ENCODE results near the gene FOXP1. TPM values are rescaled to one million over a fixed set of nuclear protein-coding genes. Genes with fewer than 3 reads are reported as not detected.

FOXP1 gene
- total and polyA plus RNA-seq, 9 of the 15 experiments (the other 6 are each of a cell fraction or from before 2014, with no cell fraction given) = 7.7 to 34.5 (median 13.7) TPM

DNA sequence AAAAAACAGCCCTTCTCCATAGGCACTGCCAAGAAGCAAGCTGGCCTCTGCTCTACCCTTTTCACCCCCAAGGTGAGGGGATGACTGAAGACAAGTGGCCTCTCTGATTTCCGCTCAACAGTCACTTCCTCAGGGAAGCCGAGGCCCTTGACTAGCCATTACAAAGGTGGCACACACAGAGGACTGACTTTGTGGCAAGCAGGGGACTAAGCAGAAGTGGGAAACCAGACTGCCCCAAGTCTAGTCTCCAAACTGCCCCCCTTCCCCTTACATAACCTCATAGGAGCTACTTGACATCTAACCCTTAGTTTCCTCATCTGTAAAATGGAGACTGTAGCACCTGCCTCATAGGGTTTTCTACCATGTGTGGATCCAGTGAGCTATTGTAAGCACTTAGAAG lies 118.9 kb downstream of the FOXP1 start (continued):
- TF ChIP-seq, protein P1, sequence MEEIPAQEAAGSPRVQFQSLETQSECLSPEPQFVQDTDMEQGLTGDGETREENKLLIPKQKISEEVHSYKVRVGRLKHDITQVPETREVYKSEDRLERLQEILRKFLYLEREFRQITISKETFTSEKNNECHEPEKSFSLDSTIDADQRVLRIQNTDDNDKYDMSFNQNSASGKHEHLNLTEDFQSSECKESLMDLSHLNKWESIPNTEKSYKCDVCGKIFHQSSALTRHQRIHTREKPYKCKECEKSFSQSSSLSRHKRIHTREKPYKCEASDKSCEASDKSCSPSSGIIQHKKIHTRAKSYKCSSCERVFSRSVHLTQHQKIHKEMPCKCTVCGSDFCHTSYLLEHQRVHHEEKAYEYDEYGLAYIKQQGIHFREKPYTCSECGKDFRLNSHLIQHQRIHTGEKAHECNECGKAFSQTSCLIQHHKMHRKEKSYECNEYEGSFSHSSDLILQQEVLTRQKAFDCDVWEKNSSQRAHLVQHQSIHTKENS (CRISPR knock-in tag; IDR thresholded peaks at IDR 0.05) = no peak
- TF ChIP-seq GATAD2B (IDR thresholded peaks at IDR 0.05; ENCODE audit: borderline replicate concordance) (no peak), XRCC4 (IDR thresholded peaks at IDR 0.05; ENCODE audit: extremely low read depth, insufficient read depth, insufficient read length) (no peak), NR3C1 (CRISPR knock-in tag; IDR thresholded peaks at IDR 0.05) (no peak), MECOM (CRISPR knock-in tag; IDR thresholded peaks at IDR 0.05) (no peak), CEBPG (CRISPR knock-in tag; IDR thresholded peaks at IDR 0.05) (no peak), CEBPG (tag; conservative IDR thresholded peaks at IDR 0.05 in 1 of 2, IDR thresholded peaks at IDR 0.05 in 1 of 2) (no peak), ZC3H4 (CRISPR knock-in tag; IDR thresholded peaks at IDR 0.05; ENCODE audit: borderline replicate concordance) (no peak), LCOR (CRISPR knock-in tag; IDR thresholded peaks at IDR 0.05) (no peak)
- TF ChIP-seq, protein P2, sequence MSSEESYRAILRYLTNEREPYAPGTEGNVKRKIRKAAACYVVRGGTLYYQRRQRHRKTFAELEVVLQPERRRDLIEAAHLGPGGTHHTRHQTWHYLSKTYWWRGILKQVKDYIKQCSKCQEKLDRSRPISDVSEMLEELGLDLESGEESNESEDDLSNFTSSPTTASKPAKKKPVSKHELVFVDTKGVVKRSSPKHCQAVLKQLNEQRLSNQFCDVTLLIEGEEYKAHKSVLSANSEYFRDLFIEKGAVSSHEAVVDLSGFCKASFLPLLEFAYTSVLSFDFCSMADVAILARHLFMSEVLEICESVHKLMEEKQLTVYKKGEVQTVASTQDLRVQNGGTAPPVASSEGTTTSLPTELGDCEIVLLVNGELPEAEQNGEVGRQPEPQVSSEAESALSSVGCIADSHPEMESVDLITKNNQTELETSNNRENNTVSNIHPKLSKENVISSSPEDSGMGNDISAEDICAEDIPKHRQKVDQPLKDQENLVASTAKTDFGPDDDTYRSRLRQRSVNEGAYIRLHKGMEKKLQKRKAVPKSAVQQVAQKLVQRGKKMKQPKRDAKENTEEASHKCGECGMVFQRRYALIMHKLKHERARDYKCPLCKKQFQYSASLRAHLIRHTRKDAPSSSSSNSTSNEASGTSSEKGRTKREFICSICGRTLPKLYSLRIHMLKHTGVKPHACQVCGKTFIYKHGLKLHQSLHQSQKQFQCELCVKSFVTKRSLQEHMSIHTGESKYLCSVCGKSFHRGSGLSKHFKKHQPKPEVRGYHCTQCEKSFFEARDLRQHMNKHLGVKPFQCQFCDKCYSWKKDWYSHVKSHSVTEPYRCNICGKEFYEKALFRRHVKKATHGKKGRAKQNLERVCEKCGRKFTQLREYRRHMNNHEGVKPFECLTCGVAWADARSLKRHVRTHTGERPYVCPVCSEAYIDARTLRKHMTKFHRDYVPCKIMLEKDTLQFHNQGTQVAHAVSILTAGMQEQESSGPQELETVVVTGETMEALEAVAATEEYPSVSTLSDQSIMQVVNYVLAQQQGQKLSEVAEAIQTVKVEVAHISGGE (CRISPR knock-in tag; IDR thresholded peaks at IDR 0.05) = no peak
- TF ChIP-seq, protein P3, sequence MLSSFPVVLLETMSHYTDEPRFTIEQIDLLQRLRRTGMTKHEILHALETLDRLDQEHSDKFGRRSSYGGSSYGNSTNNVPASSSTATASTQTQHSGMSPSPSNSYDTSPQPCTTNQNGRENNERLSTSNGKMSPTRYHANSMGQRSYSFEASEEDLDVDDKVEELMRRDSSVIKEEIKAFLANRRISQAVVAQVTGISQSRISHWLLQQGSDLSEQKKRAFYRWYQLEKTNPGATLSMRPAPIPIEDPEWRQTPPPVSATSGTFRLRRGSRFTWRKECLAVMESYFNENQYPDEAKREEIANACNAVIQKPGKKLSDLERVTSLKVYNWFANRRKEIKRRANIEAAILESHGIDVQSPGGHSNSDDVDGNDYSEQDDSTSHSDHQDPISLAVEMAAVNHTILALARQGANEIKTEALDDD (IDR thresholded peaks at IDR 0.05) = no peak
- TF ChIP-seq, protein P4, sequence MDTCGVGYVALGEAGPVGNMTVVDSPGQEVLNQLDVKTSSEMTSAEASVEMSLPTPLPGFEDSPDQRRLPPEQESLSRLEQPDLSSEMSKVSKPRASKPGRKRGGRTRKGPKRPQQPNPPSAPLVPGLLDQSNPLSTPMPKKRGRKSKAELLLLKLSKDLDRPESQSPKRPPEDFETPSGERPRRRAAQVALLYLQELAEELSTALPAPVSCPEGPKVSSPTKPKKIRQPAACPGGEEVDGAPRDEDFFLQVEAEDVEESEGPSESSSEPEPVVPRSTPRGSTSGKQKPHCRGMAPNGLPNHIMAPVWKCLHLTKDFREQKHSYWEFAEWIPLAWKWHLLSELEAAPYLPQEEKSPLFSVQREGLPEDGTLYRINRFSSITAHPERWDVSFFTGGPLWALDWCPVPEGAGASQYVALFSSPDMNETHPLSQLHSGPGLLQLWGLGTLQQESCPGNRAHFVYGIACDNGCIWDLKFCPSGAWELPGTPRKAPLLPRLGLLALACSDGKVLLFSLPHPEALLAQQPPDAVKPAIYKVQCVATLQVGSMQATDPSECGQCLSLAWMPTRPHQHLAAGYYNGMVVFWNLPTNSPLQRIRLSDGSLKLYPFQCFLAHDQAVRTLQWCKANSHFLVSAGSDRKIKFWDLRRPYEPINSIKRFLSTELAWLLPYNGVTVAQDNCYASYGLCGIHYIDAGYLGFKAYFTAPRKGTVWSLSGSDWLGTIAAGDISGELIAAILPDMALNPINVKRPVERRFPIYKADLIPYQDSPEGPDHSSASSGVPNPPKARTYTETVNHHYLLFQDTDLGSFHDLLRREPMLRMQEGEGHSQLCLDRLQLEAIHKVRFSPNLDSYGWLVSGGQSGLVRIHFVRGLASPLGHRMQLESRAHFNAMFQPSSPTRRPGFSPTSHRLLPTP (IDR thresholded peaks at IDR 0.05; ENCODE audit: borderline replicate concordance, extremely low read depth, insufficient read length) = no peak
- TF ChIP-seq, protein P5, sequence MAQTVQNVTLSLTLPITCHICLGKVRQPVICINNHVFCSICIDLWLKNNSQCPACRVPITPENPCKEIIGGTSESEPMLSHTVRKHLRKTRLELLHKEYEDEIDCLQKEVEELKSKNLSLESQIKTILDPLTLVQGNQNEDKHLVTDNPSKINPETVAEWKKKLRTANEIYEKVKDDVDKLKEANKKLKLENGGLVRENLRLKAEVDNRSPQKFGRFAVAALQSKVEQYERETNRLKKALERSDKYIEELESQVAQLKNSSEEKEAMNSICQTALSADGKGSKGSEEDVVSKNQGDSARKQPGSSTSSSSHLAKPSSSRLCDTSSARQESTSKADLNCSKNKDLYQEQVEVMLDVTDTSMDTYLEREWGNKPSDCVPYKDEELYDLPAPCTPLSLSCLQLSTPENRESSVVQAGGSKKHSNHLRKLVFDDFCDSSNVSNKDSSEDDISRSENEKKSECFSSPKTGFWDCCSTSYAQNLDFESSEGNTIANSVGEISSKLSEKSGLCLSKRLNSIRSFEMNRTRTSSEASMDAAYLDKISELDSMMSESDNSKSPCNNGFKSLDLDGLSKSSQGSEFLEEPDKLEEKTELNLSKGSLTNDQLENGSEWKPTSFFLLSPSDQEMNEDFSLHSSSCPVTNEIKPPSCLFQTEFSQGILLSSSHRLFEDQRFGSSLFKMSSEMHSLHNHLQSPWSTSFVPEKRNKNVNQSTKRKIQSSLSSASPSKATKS (CRISPR knock-in tag; IDR thresholded peaks at IDR 0.05) = no peak
